ENCODE data around the gene RAET1E. TPM values are rescaled to one million over a fixed set of nuclear protein-coding genes. Genes with fewer than 3 reads are reported as not detected.
"Not testable (repeated sequence)": the region's sequence is repeated elsewhere in the genome, so short reads cannot be mapped to it uniquely, and the experiment has no call there.

Gene RAET1E
- not detected in 2 replicates for total RNA-seq (2014; rRNA removed; shearing (Covaris generic))

- in situ Hi-C loops (cut with HindIII; ENCODE audit: low sequenced_read_pairs): no loop called here
- no peak for DNase-seq (ENCODE audit: low spot score)
Observed at GRCh38 chr6:149897855-149898744, at the start of gene RAET1E. Gene RAET1E, minus strand, starts transcription at chr6:149898113. Its CDS starts 7,212 bp downstream, at chr6:149890901.

- in situ Hi-C loops (cut with HindIII; ENCODE audit: low sequenced_read_pairs): not testable (repeated sequence)
Observed at GRCh38 chr6:149947533-149947932, 49.6 kb upstream of the RAET1E start.

GRCh38 chr6:149946631-149947030, 48.7 kb upstream of the RAET1E start:
- DNase-seq (ENCODE audit: low spot score); in situ Hi-C loops (cut with HindIII; ENCODE audit: low sequenced_read_pairs): not testable (repeated sequence)

More at GRCh38 chr6:149947533-149947932, 49.6 kb upstream of the RAET1E start:
- DNase-seq (ENCODE audit: low spot score): not testable (repeated sequence)

GRCh38 chr6:149945276-149945675, 47.4 kb upstream of the RAET1E start:
- in situ Hi-C loops (cut with HindIII; ENCODE audit: low sequenced_read_pairs); DNase-seq (ENCODE audit: low spot score): not testable (repeated sequence)

- in situ Hi-C loops (cut with HindIII; ENCODE audit: low sequenced_read_pairs); DNase-seq (ENCODE audit: low spot score): not testable (repeated sequence)
Observed at GRCh38 chr6:149943321-149943720, 45.4 kb upstream of the RAET1E start.

GRCh38 chr6:149942461-149942829, 44.5 kb upstream of the RAET1E start:
- in situ Hi-C loops (cut with HindIII; ENCODE audit: low sequenced_read_pairs): no loop called here
- DNase-seq (ENCODE audit: low spot score): no peak

- in situ Hi-C loops (cut with HindIII; ENCODE audit: low sequenced_read_pairs): no loop called here
- peak; percentile 91 for DNase-seq (ENCODE audit: low spot score)
Observed at GRCh38 chr6:149941583-149942460, 43.9 kb upstream of the RAET1E start, which contains the start of gene ULBP2. Gene ULBP2, plus strand, starts transcription at chr6:149942014. Its CDS starts 59 bp downstream, at chr6:149942073.

GRCh38 chr6:149940672-149940982, 42.7 kb upstream of the RAET1E start:
- DNase-seq (ENCODE audit: low spot score): no peak
- in situ Hi-C loops (cut with HindIII; ENCODE audit: low sequenced_read_pairs): no loop called here

- no peak for DNase-seq (ENCODE audit: low spot score)
- in situ Hi-C loops (cut with HindIII; ENCODE audit: low sequenced_read_pairs): no loop called here
Observed at GRCh38 chr6:149939909-149940671, 42.2 kb upstream of the RAET1E start.

GRCh38 chr6:149939356-149939648, 41.4 kb upstream of the RAET1E start:
- in situ Hi-C loops (cut with HindIII; ENCODE audit: low sequenced_read_pairs): no loop called here
- no peak for DNase-seq (ENCODE audit: low spot score)

- no peak for DNase-seq (ENCODE audit: low spot score)
- in situ Hi-C loops (cut with HindIII; ENCODE audit: low sequenced_read_pairs): no loop called here
Observed at GRCh38 chr6:149938571-149939355, 40.9 kb upstream of the RAET1E start.

GRCh38 chr6:149938013-149938570, 40.2 kb upstream of the RAET1E start:
- in situ Hi-C loops (cut with HindIII; ENCODE audit: low sequenced_read_pairs); DNase-seq (ENCODE audit: low spot score): not testable (repeated sequence)

- DNase-seq (ENCODE audit: low spot score): no peak
- in situ Hi-C loops (cut with HindIII; ENCODE audit: low sequenced_read_pairs): no loop called here
Observed at GRCh38 chr6:149936743-149937142, 38.8 kb upstream of the RAET1E start.

GRCh38 chr6:149935668-149936067, 37.8 kb upstream of the RAET1E start:
- DNase-seq (ENCODE audit: low spot score): no peak
- in situ Hi-C loops (cut with HindIII; ENCODE audit: low sequenced_read_pairs): no loop called here

GRCh38 chr6:149935246-149935645, 37.3 kb upstream of the RAET1E start:
- in situ Hi-C loops (cut with HindIII; ENCODE audit: low sequenced_read_pairs): no loop called here
- DNase-seq (ENCODE audit: low spot score): no peak

- in situ Hi-C loops (cut with HindIII; ENCODE audit: low sequenced_read_pairs): no loop called here
- DNase-seq (ENCODE audit: low spot score): peak; percentile 62
Observed at GRCh38 chr6:149934249-149935156, 36.6 kb upstream of the RAET1E start.

GRCh38 chr6:149933461-149933860, 35.5 kb upstream of the RAET1E start:
- no peak for DNase-seq (ENCODE audit: low spot score)
- in situ Hi-C loops (cut with HindIII; ENCODE audit: low sequenced_read_pairs): no loop called here
